Coronary artery (tissue), 2 donors: ENCODE data around the gene C16orf74.

Experiments
- DNase-seq: peaks from one replicate; pipeline ENCODE4 v3.0.0-alpha.2; 2017; ENCODE audit warnings: low spot score
- H3K27ac ChIP-seq, 2 donors: fragments of 200-600 bp; sonication (generic); one replicate each; pipeline ENCODE4 v1.5.1; 2016 to 2019
- H3K4me3 ChIP-seq: fragments of 200-600 bp; sonication (generic); 2 replicates; pipeline ENCODE4 v1.5.1; 2016; ENCODE audit warnings: mild to moderate bottlenecking, moderate library complexity
- CTCF ChIP-seq: fragments of 200-600 bp; sonication (generic); IDR thresholded peaks from one replicate; pipeline ENCODE4 v1.5.1; 2019; ENCODE audit warnings: antibody characterized with exemption

Gene C16orf74

GRCh38 chr16:85697431-85697830 lies 53.5 kb downstream of the C16orf74 start:
- no peak overlapping the region for H3K27ac ChIP-seq

GRCh38 chr16:85696781-85697180 lies 54.1 kb downstream of the C16orf74 start:
- DNase-seq, result no peak
- no peak for TF ChIP-seq CTCF
- Histone ChIP-seq H3K4me3 (no peak overlapping the region), H3K27ac (no peak overlapping the region)

More at GRCh38 chr16:85697431-85697830, 53.5 kb downstream of the C16orf74 start:
- H3K4me3 ChIP-seq, result no peak overlapping the region
- no peak for DNase-seq
- no peak for TF ChIP-seq CTCF

GRCh38 chr16:85695196-85696128 lies 55.4 kb downstream of the C16orf74 start:
- H3K27ac ChIP-seq, result no peak overlapping the region
- H3K4me3 ChIP-seq, result no peak overlapping the region
- DNase-seq, result no peak
- TF ChIP-seq CTCF, result no peak

- Histone ChIP-seq H3K27ac (no peak overlapping the region), H3K4me3 (no peak overlapping the region)
- DNase-seq, result no peak
- no peak for TF ChIP-seq CTCF
These were observed 60.3 kb downstream of the C16orf74 start for GRCh38 chr16:85690469-85691064.

- no peak overlapping the region for H3K4me3 ChIP-seq
- TF ChIP-seq CTCF, result no peak
These were observed 61.0 kb downstream of the C16orf74 start for GRCh38 chr16:85689950-85690320.

GRCh38 chr16:85689285-85689949 lies 61.5 kb downstream of the C16orf74 start:
- Histone ChIP-seq H3K4me3 (peak overlapping the region; percentile 69), H3K27ac (no peak overlapping the region)
- DNase-seq, result no peak
- no peak for TF ChIP-seq CTCF

More at GRCh38 chr16:85689950-85690320, 61.0 kb downstream of the C16orf74 start:
- H3K27ac ChIP-seq, result no peak overlapping the region
- no peak for DNase-seq
